PC-3 (cell line): ENCODE results near the gene PTF1A. TPM values are rescaled to one million over a fixed set of nuclear protein-coding genes. Genes with fewer than 3 reads are reported as not detected.
"Not testable (repeated sequence)": the region's sequence is repeated elsewhere in the genome, so short reads cannot be mapped to it uniquely, and the experiment has no call there.

Source experiments
- ATAC-seq: fragments of 200-7000 bp; cut with Tn5 transposase; 2 replicates; pipeline ENCODE4 v1.9.1; 2020; ENCODE audit warnings: mild to moderate bottlenecking, moderate library complexity
- BruUV-seq: library from RNA; stranded (reverse); fragments of 400-500 nt; replicated peaks from 2 replicates; lab custom pipeline; 2021; lab: Mats Ljungman, UMichigan
- CTCF ChIA-PET: fragments of 300-600 bp; sonication (Branson Sonifier 250); formaldehyde crosslinking; loops from one replicate; lab custom pipeline; 2022; ENCODE audit warnings: antibody characterized with exemption; lab: Charles Lee
- POLR2A ChIA-PET: fragments of 300-600 bp; sonication (Branson Sonifier 250); formaldehyde crosslinking; loops from one replicate; lab custom pipeline; 2022; ENCODE audit warnings: antibody characterized with exemption; ENCODE audit not compliant: unreplicated experiment; lab: Charles Lee
- DNase-seq: peaks from one replicate; pipeline ENCODE4 v3.0.0-alpha.2; 2015
- H2AFZ ChIP-seq: fragments of 300-600 bp; sonication (generic); 2 replicates; pipeline ENCODE4 v1.6.0; 2016; ENCODE audit warnings: antibody characterized with exemption, low read length
- H3F3A ChIP-seq: fragments of 300-600 bp; sonication (generic); one replicate; pipeline ENCODE4 v1.6.0; 2017; ENCODE audit warnings: antibody characterized with exemption, low read length, control low read depth, mild to moderate bottlenecking; ENCODE audit not compliant: unreplicated experiment
- H3K27ac ChIP-seq: fragments of 300-600 bp; sonication (generic); 2 replicates; pipeline ENCODE4 v1.5.1; 2016; ENCODE audit warnings: mild to moderate bottlenecking, low read length
- H3K27me3 ChIP-seq: fragments of 300-600 bp; sonication (generic); 2 replicates; pipeline ENCODE4 v1.6.1; 2016; ENCODE audit warnings: low read length, mixed read lengths
- H3K36me3 ChIP-seq: fragments of 300-600 bp; sonication (generic); 2 replicates; pipeline ENCODE4 v1.6.1; 2016; ENCODE audit warnings: low read depth, mixed run types, low read length, mixed read lengths
- H3K4me1 ChIP-seq: fragments of 300-600 bp; sonication (generic); 2 replicates; pipeline ENCODE4 v1.5.1; 2016; ENCODE audit warnings: low read length; ENCODE audit not compliant: insufficient read depth
- H3K4me2 ChIP-seq: fragments of 300-600 bp; sonication (generic); 2 replicates; pipeline ENCODE4 v1.6.0; 2016; ENCODE audit warnings: low read length
- H3K4me3 ChIP-seq: fragments of 300-600 bp; sonication (generic); 2 replicates; pipeline ENCODE4 v1.5.1; 2016; ENCODE audit warnings: mild to moderate bottlenecking, low read length, mixed read lengths
- H3K79me2 ChIP-seq: fragments of 300-600 bp; sonication (generic); 2 replicates; pipeline ENCODE4 v1.6.1; 2017; ENCODE audit warnings: low read length, mixed read lengths
- H3K9ac ChIP-seq: fragments of 300-600 bp; sonication (generic); 2 replicates; pipeline ENCODE4 v1.6.0; 2016; ENCODE audit warnings: mild to moderate bottlenecking, low read length
- H3K9me2 ChIP-seq: fragments of 300-600 bp; sonication (generic); replicated peaks from 2 replicates; pipeline ENCODE4 v1.6.1; 2016; ENCODE audit warnings: mixed run types, low read length, mixed read lengths
- H3K9me3 ChIP-seq: fragments of 300-600 bp; sonication (generic); 2 replicates; pipeline ENCODE4 v1.6.1; 2016; ENCODE audit warnings: low read length, mixed read lengths
- H4K20me1 ChIP-seq: fragments of 300-600 bp; sonication (generic); 2 replicates; pipeline ENCODE4 v1.6.1; 2016; ENCODE audit warnings: low read length, mixed read lengths
- EZH2 ChIP-seq: fragments of 300-600 bp; sonication (generic); IDR thresholded peaks from one replicate; pipeline ENCODE4 v1.6.1; 2017; ENCODE audit warnings: antibody characterized with exemption, mild to moderate bottlenecking, low read length; ENCODE audit not compliant: unreplicated experiment
- EZH2phosphoT487 ChIP-seq: fragments of 300-600 bp; sonication (generic); IDR thresholded peaks from 2 replicates; pipeline ENCODE4 v1.6.1; 2018; ENCODE audit warnings: mild to moderate bottlenecking, antibody characterized with exemption, low read length, borderline replicate concordance
- intact Hi-C: fragments of 100-400 bp; cut with micrococcal nuclease; formaldehyde crosslinking; loops from 2 replicates; pipeline ENCODE4 v1.9.0; 2023
- total RNA-seq: library from RNA; depleted of rRNA; stranded (reverse); fragments of >200 nt; gene quantifications from 2 replicates; pipeline ENCODE4 v1.2.3, GENCODE V29; 2014; rRNA removed
- TF ChIP-seq, protein P1 (sequence below): fragments of 300-600 bp; sonication (generic); conservative IDR thresholded peaks from 2 replicates; pipeline ENCODE4 v1.5.1; 2017; ENCODE audit warnings: antibody characterized with exemption, low read depth, mild to moderate bottlenecking, low read length

PTF1A gene
- total RNA-seq, 1 experiment from 2014 or later, result not detected

DNA sequence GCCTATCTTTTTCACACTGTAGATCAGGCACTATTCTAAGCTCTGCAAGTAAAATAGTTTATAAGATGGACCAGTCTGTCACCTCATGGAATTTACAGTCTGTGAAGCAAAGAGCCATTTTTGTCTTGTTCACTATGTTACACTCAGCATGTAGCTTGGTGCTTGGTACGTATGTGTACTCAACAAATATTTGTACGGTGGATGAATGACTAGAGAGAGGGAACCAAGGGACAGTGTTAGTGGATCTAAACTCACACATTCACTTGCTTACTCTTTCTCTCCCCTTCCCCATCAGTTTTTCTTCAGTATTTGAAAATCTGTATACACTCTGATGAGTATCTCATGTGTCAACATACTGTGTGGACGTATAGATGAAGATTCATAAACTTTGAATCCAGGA, 45.9 kb downstream of the PTF1A start:
- ChIA-PET CTCF (no interaction called here), POLR2A (no interaction called here)
- no peak overlapping the region for H3K9ac ChIP-seq
- H3F3A ChIP-seq, result no peaks in the 10 kb centered on the region
- no peaks in the 10 kb centered on the region for H3K36me3 ChIP-seq
- no peaks in the 10 kb centered on the region for H3K4me1 ChIP-seq
- no peak overlapping the region for H3K4me2 ChIP-seq
- ATAC-seq, result no peak
- no peak overlapping the region for H2AFZ ChIP-seq
- TF ChIP-seq, protein P1, sequence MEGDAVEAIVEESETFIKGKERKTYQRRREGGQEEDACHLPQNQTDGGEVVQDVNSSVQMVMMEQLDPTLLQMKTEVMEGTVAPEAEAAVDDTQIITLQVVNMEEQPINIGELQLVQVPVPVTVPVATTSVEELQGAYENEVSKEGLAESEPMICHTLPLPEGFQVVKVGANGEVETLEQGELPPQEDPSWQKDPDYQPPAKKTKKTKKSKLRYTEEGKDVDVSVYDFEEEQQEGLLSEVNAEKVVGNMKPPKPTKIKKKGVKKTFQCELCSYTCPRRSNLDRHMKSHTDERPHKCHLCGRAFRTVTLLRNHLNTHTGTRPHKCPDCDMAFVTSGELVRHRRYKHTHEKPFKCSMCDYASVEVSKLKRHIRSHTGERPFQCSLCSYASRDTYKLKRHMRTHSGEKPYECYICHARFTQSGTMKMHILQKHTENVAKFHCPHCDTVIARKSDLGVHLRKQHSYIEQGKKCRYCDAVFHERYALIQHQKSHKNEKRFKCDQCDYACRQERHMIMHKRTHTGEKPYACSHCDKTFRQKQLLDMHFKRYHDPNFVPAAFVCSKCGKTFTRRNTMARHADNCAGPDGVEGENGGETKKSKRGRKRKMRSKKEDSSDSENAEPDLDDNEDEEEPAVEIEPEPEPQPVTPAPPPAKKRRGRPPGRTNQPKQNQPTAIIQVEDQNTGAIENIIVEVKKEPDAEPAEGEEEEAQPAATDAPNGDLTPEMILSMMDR, result no peak
- no peak for TF ChIP-seq EZH2
- no peak for TF ChIP-seq EZH2phosphoT487
- no peaks in the 10 kb centered on the region for H3K9me2 ChIP-seq
- peaks cover 31% of the 10 kb centered on the region; the same call in 1 of the 2 replicates for H3K27me3 ChIP-seq
- no peaks in the 10 kb centered on the region for H3K79me2 ChIP-seq
- no peak overlapping the region for H3K4me3 ChIP-seq
- H3K9me3 ChIP-seq, result no peaks in the 10 kb centered on the region
- H4K20me1 ChIP-seq, result no peaks in the 10 kb centered on the region
- BruUV-seq, result no TSS peak
- no peak overlapping the region for H3K27ac ChIP-seq
- DNase-seq, result no peak
- intact Hi-C loops, result no loop called here

DNA sequence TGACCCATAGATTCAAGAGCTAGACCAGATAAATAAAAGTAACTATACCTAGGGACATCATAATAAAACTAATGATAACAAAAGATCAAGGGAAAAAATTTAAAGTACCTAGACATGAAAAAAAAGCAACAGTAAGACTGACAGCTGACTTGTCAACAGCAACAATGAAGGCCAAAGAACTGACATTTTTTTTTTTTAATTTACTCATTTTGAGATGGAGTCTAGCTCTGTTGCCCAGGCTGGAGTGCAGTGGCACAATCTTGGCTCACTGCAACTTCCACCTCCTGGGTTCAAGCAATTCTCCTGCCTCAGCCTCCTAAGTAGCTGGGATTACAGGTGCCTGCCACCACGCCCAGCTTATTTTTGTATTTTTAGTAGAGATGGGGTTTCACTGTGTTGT, 49.7 kb downstream of the PTF1A start:
- H3K27me3 ChIP-seq, result peaks cover 31% of the 10 kb centered on the region; the same call in 1 of the 2 replicates
- DNase-seq, H2AFZ ChIP-seq, H3K9me3 ChIP-seq, H3K27ac ChIP-seq, BruUV-seq, H3K4me1 ChIP-seq, H3K79me2 ChIP-seq, H3K9ac ChIP-seq, POLR2A ChIA-PET, H4K20me1 ChIP-seq, H3K9me2 ChIP-seq, H3F3A ChIP-seq, ATAC-seq, H3K36me3 ChIP-seq, H3K4me3 ChIP-seq, intact Hi-C loops, H3K4me2 ChIP-seq, CTCF ChIA-PET: not testable (repeated sequence)

Other genes with a start within 250 kb of the PTF1A start
- 14.3 and 18.8 TPM in 2 replicates for gene MSRB2, start 96.7 kb upstream of the PTF1A start, total RNA-seq
- 0.15 and 0.29 TPM in 2 replicates for gene C10orf67, start 152.5 kb downstream of the PTF1A start, total RNA-seq
- gene OTUD1, start 246.8 kb downstream of the PTF1A start, total RNA-seq, result 6.0 and 9.2 TPM in 2 replicates